Endothelial cell of umbilical vein (primary cell): ENCODE measurements around the gene GARIN1A. TPM values are rescaled to one million over a fixed set of nuclear protein-coding genes. Genes with fewer than 3 reads are reported as not detected.

Experiments used
- BruUV-seq: library from RNA; stranded (reverse); fragments of 400-500 nt; replicated peaks from 2 replicates; lab custom pipeline; 2021; lab: Mats Ljungman, UMichigan
- CTCF ChIA-PET: fragments of 300-600, 350-600 bp; sonication (Branson Sonifier 250); formaldehyde crosslinking; loops from one replicate; lab custom pipeline; 2021; ENCODE audit warnings: antibody characterized with exemption, inconsistent platforms; lab: Charles Lee
- POLR2A ChIA-PET: fragments of 300-600, 350-600 bp; sonication (Branson Sonifier 250); formaldehyde crosslinking; loops from one replicate; lab custom pipeline; 2021; ENCODE audit warnings: antibody characterized with exemption, inconsistent platforms; lab: Charles Lee
- DNase-seq: peaks from one replicate; pipeline ENCODE4 v3.0.0-alpha.2; 2011; ENCODE audit warnings: low read depth, low spot score
- FAIRE-seq: peaks from 2 replicates; lab custom pipeline; 2011; peaks lifted over from hg19 to GRCh38; lab: Jason Lieb, UNC
- H2AFZ ChIP-seq: 2 replicates; pipeline ENCODE4 v1.6.0; 2012; ENCODE audit warnings: low read depth, low read length, control low read depth, inconsistent platforms
- H3K27ac ChIP-seq: 2 replicates; pipeline ENCODE4 v1.5.1; 2011; ENCODE audit warnings: low read depth, mild to moderate bottlenecking, control low read depth, low read length, moderate library complexity; ENCODE audit not compliant: insufficient read depth
- H3K27me3 ChIP-seq, 2 experiments: 2 replicates each; pipeline versions ENCODE4 v1.6.0 to v1.6.1; 2011; ENCODE audit warnings: low read length in 2 of 2, mixed read lengths in 1 of 2; ENCODE audit not compliant: control insufficient read depth in 2 of 2, insufficient read depth in 2 of 2
- H3K36me3 ChIP-seq, 2 experiments: 2 replicates in 1 of 2; 3 replicates in 1 of 2; pipeline ENCODE4 v1.5.1; 2011; ENCODE audit warnings: low read length in 2 of 2, mild to moderate bottlenecking in 1 of 2, moderate library complexity in 1 of 2; ENCODE audit not compliant: control insufficient read depth in 2 of 2, insufficient read depth in 2 of 2; ENCODE audit errors: extremely low read depth in 1 of 2
- H3K4me1 ChIP-seq: 3 replicates; pipeline ENCODE4 v1.5.1; 2011; ENCODE audit warnings: mild to moderate bottlenecking, low read length; ENCODE audit not compliant: control insufficient read depth, insufficient read depth; ENCODE audit errors: extremely low read depth
- H3K4me2 ChIP-seq: 2 replicates; pipeline ENCODE4 v1.6.1; 2011; ENCODE audit warnings: low read length, control low read depth, mixed read lengths; ENCODE audit not compliant: insufficient read depth
- H3K4me3 ChIP-seq, 3 experiments: fragments of 200-600 bp in 1 of 3; sonication (generic), shearing (Covaris generic) in 1 of 3; replicated peaks in 1 of 3; 2 replicates each; pipeline ENCODE4 v1.5.1; 2011 to 2016; ENCODE audit warnings: control low read depth in 3 of 3, low read length in 3 of 3, mild to moderate bottlenecking in 2 of 3, inconsistent platforms in 1 of 3, low read depth in 1 of 3, moderate library complexity in 1 of 3; ENCODE audit not compliant: insufficient read depth in 1 of 3
- H3K79me2 ChIP-seq: 2 replicates; pipeline ENCODE4 v1.6.0; 2012; ENCODE audit warnings: low read length, inconsistent platforms; ENCODE audit not compliant: control insufficient read depth, insufficient read depth
- H3K9ac ChIP-seq: replicated peaks from 2 replicates; pipeline ENCODE3; 2011; ENCODE audit warnings: low read length, control low read depth; ENCODE audit not compliant: insufficient read depth; ENCODE audit errors: extremely low read depth
- H3K9me1 ChIP-seq: replicated peaks from 3 replicates; pipeline ENCODE4 v1.6.0; 2011; ENCODE audit warnings: mild to moderate bottlenecking, low read length; ENCODE audit not compliant: control insufficient read depth, insufficient read depth; ENCODE audit errors: extremely low read depth
- H3K9me3 ChIP-seq: replicated peaks from 2 replicates; pipeline ENCODE4 v1.5.1; 2012; ENCODE audit warnings: low read length, inconsistent platforms; ENCODE audit not compliant: control insufficient read depth, insufficient read depth
- H4K20me1 ChIP-seq: replicated peaks from 2 replicates; pipeline ENCODE3; 2011; ENCODE audit warnings: mild to moderate bottlenecking, low read length; ENCODE audit not compliant: control insufficient read depth, insufficient read depth; ENCODE audit errors: extremely low read depth
- CTCF ChIP-seq, 2 donors: IDR thresholded peaks; 1 replicate in 1 of 2; 2 replicates in 1 of 2; pipeline ENCODE4 v1.5.1; 2011; ENCODE audit warnings: low read length in 2 of 2, mild to moderate bottlenecking in 2 of 2, moderate library complexity in 2 of 2, control low read depth in 1 of 2, inconsistent platforms in 1 of 2, low read depth in 1 of 2; ENCODE audit not compliant: insufficient read depth in 1 of 2; ENCODE audit errors: extremely low read depth in 1 of 2
- EZH2 ChIP-seq: IDR thresholded peaks from 2 replicates; pipeline ENCODE4 v1.6.1; 2012; ENCODE audit warnings: borderline replicate concordance, low read depth, mild to moderate bottlenecking, moderate library complexity, low read length, inconsistent platforms; ENCODE audit not compliant: severe bottlenecking
- FOS ChIP-seq: IDR thresholded peaks from 2 replicates; pipeline ENCODE4 v1.6.1; 2011; ENCODE audit warnings: mild to moderate bottlenecking, low read length, moderate library complexity, borderline replicate concordance; ENCODE audit not compliant: insufficient read depth
- GATA2 ChIP-seq: IDR thresholded peaks from 2 replicates; pipeline ENCODE4 v1.7.0; 2011; ENCODE audit warnings: low read depth, mild to moderate bottlenecking, moderate library complexity, mixed read lengths, low read length; ENCODE audit not compliant: insufficient read length, insufficient read depth
- JUN ChIP-seq: IDR thresholded peaks from 2 replicates; pipeline ENCODE4 v1.6.1; 2011; ENCODE audit warnings: borderline replicate concordance, low read depth; ENCODE audit not compliant: insufficient read length, insufficient read depth
- MAX ChIP-seq: IDR thresholded peaks from 2 replicates; pipeline ENCODE4 v1.6.1; 2011; ENCODE audit not compliant: insufficient read depth, insufficient read length
- MYC ChIP-seq: IDR thresholded peaks from one replicate; pipeline ENCODE4 v1.6.1; 2011; ENCODE audit warnings: mild to moderate bottlenecking, low read depth, low read length
- POLR2A ChIP-seq: IDR thresholded peaks from 2 replicates; pipeline ENCODE4 v1.6.1; 2012; ENCODE audit warnings: low read depth, mild to moderate bottlenecking, control low read depth, low read length
- POLR2AphosphoS5 ChIP-seq: IDR thresholded peaks from 2 replicates; pipeline ENCODE4 v1.6.1; 2012; ENCODE audit warnings: low read depth, mild to moderate bottlenecking, control low read depth, low read length, moderate library complexity; ENCODE audit not compliant: insufficient read depth
- dilution Hi-C: fragments of 300-500 bp; cut with MboI; formaldehyde crosslinking; loops from one replicate; pipeline ENCODE4 v1.15.0; 2019; ENCODE audit warnings: low sequenced_read_pairs; ENCODE audit not compliant: extremely low pct_ligation_motif_present
- intact Hi-C: fragments of 100-400 bp; cut with micrococcal nuclease; formaldehyde crosslinking; loops from one replicate; pipeline ENCODE4 v1.10.0; 2022
- polyA plus RNA-seq, 4 experiments: library from polyadenylated mRNA; depleted of rRNA in 3 of 4; stranded (reverse) in 3 of 4; unstranded in 1 of 4; fragments of >200 nt; gene quantifications; 2 replicates each; pipeline versions ENCODE4 v1.2.1 to v1.2.3, GENCODE V29; 2011 to 2012; ENCODE audit warnings: missing spikeins in 1 of 4
- total RNA-seq: library from RNA; stranded (reverse); gene quantifications from 2 replicates; pipeline ENCODE4 v1.2.3, GENCODE V29; 2021

The GARIN1A gene
- total and polyA plus RNA-seq, 2 donors (not counting 3 experiments of a cell fraction or from before 2014, with no cell fraction given), result 0.65 to 3.6 TPM

GRCh38 chr7:128714701-128715495 lies 42.8 kb downstream of the GARIN1A start:
- Histone ChIP-seq H3K27me3 (no peaks in the 10 kb centered on the region), H3K27ac (no peak overlapping the region), H3K36me3 (no peaks in the 10 kb centered on the region), H3K79me2 (no peaks in the 10 kb centered on the region), H3K4me2 (no peak overlapping the region), H3K9me1 (no peaks in the 10 kb centered on the region), H3K9ac (no peak overlapping the region), H4K20me1 (no peaks in the 10 kb centered on the region), H2AFZ (no peak overlapping the region), H3K4me1 (peaks cover 8% of the 10 kb centered on the region), H3K9me3 (no peaks in the 10 kb centered on the region), H3K4me3 (no peak overlapping the region)
- ChIA-PET CTCF (interaction anchor here (0.7 to 2.4 kb wide), 2 partner anchors 10 to 18 kb away, joined by 3 to 7 read pairs; no protein-coding TSS in a partner anchor), POLR2A (no interaction called here)
- DNase-seq (no peak), FAIRE-seq (peak; percentile 74)
- intact Hi-C loops, result no loop called here
- dilution Hi-C loops, result no loop called here
- TF ChIP-seq CTCF (IDR thresholded peaks at IDR 0.05; ENCODE audit: extremely low read depth in 1 of 2, insufficient read depth in 1 of 2, low read depth in 1 of 2, low read length in 2 of 2), result no peak
- TF ChIP-seq MYC, result no peak
- no peak for TF ChIP-seq GATA2
- TF ChIP-seq JUN, result no peak
- TF ChIP-seq POLR2AphosphoS5, result no peak
- TF ChIP-seq POLR2A, result no peak
- no peak for TF ChIP-seq FOS
- no peak for TF ChIP-seq EZH2
- TF ChIP-seq MAX, result no peak
- BruUV-seq, result no TSS peak
